DOHH2 (cell line): Measurements from ENCODE around the gene CUBN.

ENCODE experiments used
- H3F3A ChIP-seq: fragments of 200-600 bp; sonication (generic), shearing (Covaris generic); 2 replicates; pipeline ENCODE4 v1.6.0; 2016; ENCODE audit warnings: antibody characterized with exemption, mild to moderate bottlenecking; ENCODE audit not compliant: control insufficient read depth, insufficient read depth
- H3K27ac ChIP-seq: fragments of 200-600 bp; sonication (generic); 2 replicates; pipeline ENCODE4 v1.5.1; 2014; ENCODE audit warnings: low read depth, mild to moderate bottlenecking, low read length, moderate library complexity
- H3K27me3 ChIP-seq: fragments of 200-600 bp; sonication (generic); 2 replicates; pipeline ENCODE4 v1.6.1; 2014; ENCODE audit warnings: mild to moderate bottlenecking, low read length, mixed read lengths; ENCODE audit not compliant: control insufficient read depth
- H3K36me3 ChIP-seq: fragments of 200-600 bp; sonication (generic); 2 replicates; pipeline ENCODE4 v1.6.1; 2014; ENCODE audit warnings: mild to moderate bottlenecking, low read length, moderate library complexity, mixed read lengths; ENCODE audit not compliant: control insufficient read depth
- H3K4me1 ChIP-seq: fragments of 200-600 bp; sonication (generic); 2 replicates; pipeline ENCODE4 v1.6.1; 2014; ENCODE audit warnings: mild to moderate bottlenecking, low read length, mixed read lengths; ENCODE audit not compliant: control insufficient read depth
- H3K4me2 ChIP-seq: fragments of 200-600 bp; sonication (generic); 2 replicates; pipeline ENCODE4 v1.6.0; 2014; ENCODE audit warnings: mild to moderate bottlenecking, low read length, moderate library complexity
- H3K4me3 ChIP-seq: fragments of 200-600 bp; sonication (generic); 2 replicates; pipeline ENCODE4 v1.5.1; 2014; ENCODE audit warnings: mild to moderate bottlenecking, low read length, mixed read lengths
- H3K79me2 ChIP-seq: fragments of 200-600 bp; sonication (generic); 2 replicates; pipeline ENCODE4 v1.6.1; 2014; ENCODE audit warnings: mild to moderate bottlenecking, low read length, mixed read lengths; ENCODE audit not compliant: control insufficient read depth
- H3K9me2 ChIP-seq: fragments of 200-600 bp; sonication (generic); replicated peaks from 2 replicates; pipeline ENCODE4 v1.6.1; 2014; ENCODE audit warnings: mild to moderate bottlenecking, low read length, mixed read lengths; ENCODE audit not compliant: control insufficient read depth
- H3K9me3 ChIP-seq: fragments of 200-600 bp; sonication (generic); 2 replicates; pipeline ENCODE4 v1.6.1; 2014; ENCODE audit warnings: antibody characterized with exemption, low read length, mixed read lengths; ENCODE audit not compliant: control insufficient read depth, insufficient read depth
- H4K20me1 ChIP-seq: fragments of 200-600 bp; sonication (generic); 2 replicates; pipeline ENCODE4 v1.6.0; 2014; ENCODE audit warnings: low read depth, mild to moderate bottlenecking, antibody characterized with exemption, low read length, moderate library complexity; ENCODE audit not compliant: control insufficient read depth, insufficient read depth
- CTCF ChIP-seq: fragments of 200-600 bp; sonication (generic); IDR thresholded peaks from one replicate; pipeline ENCODE4 v1.5.1; 2014; ENCODE audit warnings: antibody characterized with exemption, mild to moderate bottlenecking, low read depth, low read length; ENCODE audit not compliant: poor library complexity, severe bottlenecking
- EZH2phosphoT487 ChIP-seq: fragments of 200-600 bp; sonication (generic); IDR thresholded peaks from 2 replicates; pipeline ENCODE4 v1.6.1; 2017; ENCODE audit warnings: borderline replicate concordance, mild to moderate bottlenecking, antibody characterized with exemption, low read length, moderate library complexity, mixed read lengths

CUBN gene

DNA sequence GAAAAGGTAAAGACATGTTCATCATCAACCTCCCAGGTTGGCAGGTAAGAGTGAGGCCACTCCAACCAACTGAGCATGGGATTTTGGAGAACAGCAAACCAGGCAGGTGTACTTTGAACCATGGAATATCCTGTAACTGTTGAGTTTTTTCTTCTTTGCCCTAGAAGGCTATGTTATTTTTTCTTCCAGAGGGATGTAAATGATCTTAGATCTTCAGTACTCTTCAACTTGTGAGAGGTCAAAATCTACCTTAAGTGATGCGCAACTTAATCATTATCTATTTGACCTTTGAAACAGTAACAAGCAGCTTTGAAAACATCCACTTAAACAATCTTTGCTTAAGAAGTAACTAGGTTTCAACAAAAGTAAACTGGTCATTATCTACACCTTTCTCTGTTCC is at the start of gene CUBN:
Gene CUBN (minus strand): TSS at position 71 of the 400 bp plus-strand sequence. CDS start 46 bp downstream, at position 25.
- Histone ChIP-seq H3K4me1 (no peaks in the 10 kb centered on the region), H3F3A (no peaks in the 10 kb centered on the region), H3K27ac (no peak within 1 kb of the TSS), H3K9me3 (no peaks in the 10 kb centered on the region), H3K9me2 (no peaks in the 10 kb centered on the region), H3K4me2 (no peak within 1 kb of the TSS), H3K79me2 (no peaks in the 10 kb centered on the region), H3K36me3 (no peaks in the 10 kb centered on the region), H3K27me3 (no peaks in the 10 kb centered on the region), H3K4me3 (no peak within 1 kb of the TSS), H4K20me1 (no peaks in the 10 kb centered on the region)
- TF ChIP-seq EZH2phosphoT487: no peak

DNA sequence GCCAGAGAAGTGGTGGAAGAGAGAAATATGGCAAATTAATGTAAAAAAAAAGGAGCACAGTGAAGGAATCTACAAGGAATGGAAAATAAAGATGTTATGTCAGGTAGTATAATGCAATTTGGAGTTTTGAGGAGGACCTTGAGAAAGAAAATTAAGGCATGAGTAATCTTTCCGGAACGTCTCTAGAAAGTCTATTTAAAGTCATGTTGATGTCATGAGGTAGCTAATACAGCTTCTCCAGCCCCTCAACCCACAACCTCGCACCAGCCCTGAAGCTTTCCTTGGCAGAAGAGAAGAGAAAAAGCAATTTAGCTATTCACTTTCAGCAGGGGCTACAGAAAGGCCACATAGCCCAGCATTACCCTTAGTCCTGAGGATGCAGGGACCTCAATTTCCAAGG is 49.4 kb upstream of the CUBN start:
- Histone ChIP-seq H3K27ac (no peak overlapping the region), H3K4me2 (no peak overlapping the region)
- TF ChIP-seq EZH2phosphoT487: no peak
- no peak for TF ChIP-seq CTCF

GRCh38 chr10:17178006-17178405 is 48.4 kb upstream of the CUBN start:
- Histone ChIP-seq H3K79me2 (peaks cover 4% of the 10 kb centered on the region; the same call in 1 of the 2 replicates), H3K9me2 (no peaks in the 10 kb centered on the region), H3K4me1 (no peaks in the 10 kb centered on the region), H3K9me3 (no peaks in the 10 kb centered on the region), H3K4me2 (no peak overlapping the region), H3K4me3 (no peak overlapping the region), H3K36me3 (no peaks in the 10 kb centered on the region), H4K20me1 (no peaks in the 10 kb centered on the region), H3F3A (no peaks in the 10 kb centered on the region), H3K27me3 (no peaks in the 10 kb centered on the region), H3K27ac (no peak overlapping the region)
- no peak for TF ChIP-seq EZH2phosphoT487
- TF ChIP-seq CTCF: no peak

More for the DNA sequence above, 49.4 kb upstream of the CUBN start:
- Histone ChIP-seq H3K36me3 (no peaks in the 10 kb centered on the region), H3K9me2 (no peaks in the 10 kb centered on the region), H3K4me3 (no peak overlapping the region), H3K9me3 (no peaks in the 10 kb centered on the region), H3F3A (no peaks in the 10 kb centered on the region), H3K79me2 (peaks cover 4% of the 10 kb centered on the region; the same call in 1 of the 2 replicates), H3K4me1 (peaks cover 6% of the 10 kb centered on the region), H4K20me1 (no peaks in the 10 kb centered on the region), H3K27me3 (no peaks in the 10 kb centered on the region)

GRCh38 chr10:17177014-17177413 is 47.4 kb upstream of the CUBN start:
- H3K9me2 ChIP-seq: no peaks in the 10 kb centered on the region
- no peak overlapping the region for H3K4me2 ChIP-seq
- H4K20me1 ChIP-seq: no peaks in the 10 kb centered on the region
- no peak overlapping the region for H3K4me3 ChIP-seq
- no peaks in the 10 kb centered on the region for H3K9me3 ChIP-seq
- no peaks in the 10 kb centered on the region for H3K36me3 ChIP-seq
- H3K4me1 ChIP-seq: no peaks in the 10 kb centered on the region
- H3K27ac ChIP-seq: no peak overlapping the region
- no peaks in the 10 kb centered on the region for H3F3A ChIP-seq
- no peaks in the 10 kb centered on the region for H3K79me2 ChIP-seq
- TF ChIP-seq EZH2phosphoT487 (no peak), CTCF (no peak)
- no peaks in the 10 kb centered on the region for H3K27me3 ChIP-seq
